Fibroblast of mammary gland (primary cell): ENCODE results near the gene PRKCH.
A peak's percentile ranks its signal among the peaks of the same experiment; 100 is the strongest.

Experiments
- DNase-seq: peaks from one replicate; pipeline ENCODE4 v3.0.0-alpha.2; 2010; ENCODE audit warnings: low read depth
- H3K4me3 ChIP-seq: 2 replicates; pipeline ENCODE4 v1.5.1; 2011; ENCODE audit warnings: low read depth, mild to moderate bottlenecking, low read length, moderate library complexity; ENCODE audit not compliant: control insufficient read depth
- CTCF ChIP-seq: conservative IDR thresholded peaks from 2 replicates; pipeline ENCODE4 v1.5.1; 2011; ENCODE audit warnings: low read depth, low read length, inconsistent platforms; ENCODE audit not compliant: control insufficient read depth, insufficient read depth

Gene PRKCH

DNA sequence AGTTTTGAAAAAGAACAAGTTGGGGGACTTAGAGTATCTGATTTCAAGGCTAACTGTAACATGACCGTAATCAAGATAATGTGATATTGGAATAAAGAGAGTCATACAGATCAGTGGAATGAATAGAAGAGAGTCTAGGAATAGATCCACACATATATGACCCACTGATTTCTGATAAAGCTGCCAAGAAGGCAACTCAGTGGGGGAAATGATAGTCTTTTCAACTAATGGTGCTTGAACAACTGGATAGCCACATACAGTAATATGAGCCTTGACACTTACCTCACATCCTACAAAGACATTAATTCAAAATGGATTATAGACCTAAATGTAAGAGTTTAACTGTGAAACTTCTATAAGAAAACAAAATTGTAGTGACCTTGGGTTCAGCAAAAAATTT lies 3.8 kb downstream of the PRKCH start:
- TF ChIP-seq CTCF = no peak
- no peak overlapping the region for H3K4me3 ChIP-seq
- no peak for DNase-seq

- DNase-seq = no peak
- no peak for TF ChIP-seq CTCF
- H3K4me3 ChIP-seq = no peak overlapping the region
Observed at GRCh38 chr14:61326146-61326545, 4.8 kb downstream of the PRKCH start.

GRCh38 chr14:61326847-61327246 lies 5.5 kb downstream of the PRKCH start:
- TF ChIP-seq CTCF = no peak
- H3K4me3 ChIP-seq = no peak overlapping the region
- DNase-seq = peak; percentile 15

- no peak for DNase-seq
- no peak overlapping the region for H3K4me3 ChIP-seq
- TF ChIP-seq CTCF = no peak
Observed at GRCh38 chr14:61328626-61329262, 7.4 kb downstream of the PRKCH start.

GRCh38 chr14:61329478-61330051 lies 8.2 kb downstream of the PRKCH start:
- no peak overlapping the region for H3K4me3 ChIP-seq
- TF ChIP-seq CTCF = no peak
- DNase-seq = no peak

GRCh38 chr14:61330511-61330910 lies 9.1 kb downstream of the PRKCH start:
- no peak for TF ChIP-seq CTCF
- H3K4me3 ChIP-seq = no peak overlapping the region
- no peak for DNase-seq
